Ascending aorta (tissue), 2 donors: ENCODE data around the gene SUSD6. TPM values are rescaled to one million over a fixed set of nuclear protein-coding genes. Genes with fewer than 3 reads are reported as not detected.
"Not testable (repeated sequence)": the region's sequence is repeated elsewhere in the genome, so short reads cannot be mapped to it uniquely, and the experiment has no call there.

Source experiments
- DNase-seq, 2 donors: peaks; one replicate each; pipeline ENCODE4 v3.0.0-alpha.2; 2019; ENCODE audit warnings: low spot score in 2 of 2
- H3K27ac ChIP-seq, 2 donors: fragments of 200-600 bp; sonication (generic); one replicate each; pipeline ENCODE4 v1.5.1; 2016 to 2017; ENCODE audit warnings: mild to moderate bottlenecking in 1 of 2
- H3K27me3 ChIP-seq: fragments of 200-600 bp; sonication (generic); one replicate; pipeline ENCODE4 v1.5.1; 2017
- H3K36me3 ChIP-seq, 2 donors: fragments of 200-600 bp; sonication (generic); one replicate each; pipeline ENCODE4 v1.5.1; 2016
- H3K4me1 ChIP-seq, 2 donors: fragments of 200-600 bp; sonication (generic); one replicate each; pipeline ENCODE4 v1.5.1; 2016 to 2017; ENCODE audit warnings: mild to moderate bottlenecking in 1 of 2
- H3K4me3 ChIP-seq, 2 donors: fragments of 200-600 bp; sonication (generic); one replicate each; pipeline ENCODE4 v1.5.1; 2016 to 2017; ENCODE audit warnings: mild to moderate bottlenecking in 1 of 2
- H3K9me3 ChIP-seq, 2 donors: fragments of 200-600 bp; sonication (generic); one replicate each; pipeline ENCODE4 v1.5.1; 2016
- intact Hi-C: fragments of 100-400 bp; cut with DNase I; formaldehyde crosslinking; loops from one replicate; pipeline ENCODE4 v1.15.1; 2023
- total RNA-seq: library from RNA; depleted of rRNA; stranded (reverse); fragments of >200 nt; gene quantifications from one replicate; pipeline ENCODE4 v1.1.0, GENCODE V29; 2016
- TF ChIP-seq, protein P1 (sequence below), 3 experiments: fragments of 200-600 bp in 2 of 3; fragments of 450-650 bp in 1 of 3; sonication (generic) in 2 of 3; IDR thresholded peaks; one replicate each; pipeline ENCODE4 v1.5.1; 2016 to 2019; ENCODE audit warnings: antibody characterized with exemption in 3 of 3, mild to moderate bottlenecking in 1 of 3, moderate library complexity in 1 of 3

The SUSD6 gene
- total RNA-seq, 1 donor from 2014 or later: 23.3 TPM

GRCh38 chr14:69637503-69638031 lies 26.2 kb downstream of the SUSD6 start:
- TF ChIP-seq, protein P1, sequence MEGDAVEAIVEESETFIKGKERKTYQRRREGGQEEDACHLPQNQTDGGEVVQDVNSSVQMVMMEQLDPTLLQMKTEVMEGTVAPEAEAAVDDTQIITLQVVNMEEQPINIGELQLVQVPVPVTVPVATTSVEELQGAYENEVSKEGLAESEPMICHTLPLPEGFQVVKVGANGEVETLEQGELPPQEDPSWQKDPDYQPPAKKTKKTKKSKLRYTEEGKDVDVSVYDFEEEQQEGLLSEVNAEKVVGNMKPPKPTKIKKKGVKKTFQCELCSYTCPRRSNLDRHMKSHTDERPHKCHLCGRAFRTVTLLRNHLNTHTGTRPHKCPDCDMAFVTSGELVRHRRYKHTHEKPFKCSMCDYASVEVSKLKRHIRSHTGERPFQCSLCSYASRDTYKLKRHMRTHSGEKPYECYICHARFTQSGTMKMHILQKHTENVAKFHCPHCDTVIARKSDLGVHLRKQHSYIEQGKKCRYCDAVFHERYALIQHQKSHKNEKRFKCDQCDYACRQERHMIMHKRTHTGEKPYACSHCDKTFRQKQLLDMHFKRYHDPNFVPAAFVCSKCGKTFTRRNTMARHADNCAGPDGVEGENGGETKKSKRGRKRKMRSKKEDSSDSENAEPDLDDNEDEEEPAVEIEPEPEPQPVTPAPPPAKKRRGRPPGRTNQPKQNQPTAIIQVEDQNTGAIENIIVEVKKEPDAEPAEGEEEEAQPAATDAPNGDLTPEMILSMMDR (IDR thresholded peaks at IDR 0.05): no peak
- Histone ChIP-seq H3K36me3 (no peaks in the 10 kb centered on the region), H3K4me3 (no peak overlapping the region), H3K4me1 (peaks cover 25 to 63% of the 10 kb centered on the region in 2 donors), H3K27me3 (no peaks in the 10 kb centered on the region), H3K27ac (peak overlapping the region; percentile 81 to 87), H3K9me3 (no peaks in the 10 kb centered on the region)
- DNase-seq: no peak
- intact Hi-C loops: no loop called here

- Histone ChIP-seq H3K27ac (no peak overlapping the region), H3K4me1 (peaks cover 22 to 39% of the 10 kb centered on the region in 2 donors), H3K36me3 (no peaks in the 10 kb centered on the region), H3K27me3 (no peaks in the 10 kb centered on the region), H3K4me3 (no peak overlapping the region), H3K9me3 (no peaks in the 10 kb centered on the region)
- TF ChIP-seq, protein P1 (IDR thresholded peaks at IDR 0.05): no peak
- intact Hi-C loops: no loop called here
- DNase-seq: no peak
Observed at GRCh38 chr14:69640931-69641330, 29.5 kb downstream of the SUSD6 start.

DNA sequence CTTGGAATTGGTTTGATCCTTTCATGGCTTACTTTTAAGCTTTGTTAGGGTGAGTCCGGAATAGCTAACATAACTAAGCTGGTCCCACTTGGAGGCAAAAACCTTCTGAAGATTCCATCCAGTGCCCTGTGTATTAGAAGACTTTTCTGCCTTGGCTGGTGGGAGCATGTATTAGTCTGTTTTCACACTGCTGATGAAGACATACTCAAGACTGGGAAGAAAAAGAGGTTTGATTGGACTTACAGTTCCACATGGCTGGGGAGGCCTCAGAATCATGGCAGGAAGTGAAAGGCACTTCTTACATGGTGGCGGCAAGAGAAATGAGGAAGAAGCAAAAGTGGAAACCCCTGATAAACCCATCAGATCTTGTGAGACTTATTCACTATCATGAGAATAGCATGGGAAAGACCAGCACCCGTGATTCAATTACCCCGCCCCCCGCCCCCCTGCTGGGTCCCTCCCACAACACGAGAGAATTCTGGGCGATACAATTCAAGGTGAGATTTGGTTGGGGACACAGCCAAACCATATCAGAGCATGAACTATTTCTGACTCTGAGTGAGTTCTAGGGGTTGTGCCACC lies 30.9 kb downstream of the SUSD6 start:
- H3K27me3 ChIP-seq, H3K4me3 ChIP-seq, intact Hi-C loops, H3K9me3 ChIP-seq, H3K36me3 ChIP-seq, DNase-seq, H3K27ac ChIP-seq: not testable (repeated sequence)
- peaks cover 12 to 26% of the 10 kb centered on the region in 2 donors for H3K4me1 ChIP-seq

DNA sequence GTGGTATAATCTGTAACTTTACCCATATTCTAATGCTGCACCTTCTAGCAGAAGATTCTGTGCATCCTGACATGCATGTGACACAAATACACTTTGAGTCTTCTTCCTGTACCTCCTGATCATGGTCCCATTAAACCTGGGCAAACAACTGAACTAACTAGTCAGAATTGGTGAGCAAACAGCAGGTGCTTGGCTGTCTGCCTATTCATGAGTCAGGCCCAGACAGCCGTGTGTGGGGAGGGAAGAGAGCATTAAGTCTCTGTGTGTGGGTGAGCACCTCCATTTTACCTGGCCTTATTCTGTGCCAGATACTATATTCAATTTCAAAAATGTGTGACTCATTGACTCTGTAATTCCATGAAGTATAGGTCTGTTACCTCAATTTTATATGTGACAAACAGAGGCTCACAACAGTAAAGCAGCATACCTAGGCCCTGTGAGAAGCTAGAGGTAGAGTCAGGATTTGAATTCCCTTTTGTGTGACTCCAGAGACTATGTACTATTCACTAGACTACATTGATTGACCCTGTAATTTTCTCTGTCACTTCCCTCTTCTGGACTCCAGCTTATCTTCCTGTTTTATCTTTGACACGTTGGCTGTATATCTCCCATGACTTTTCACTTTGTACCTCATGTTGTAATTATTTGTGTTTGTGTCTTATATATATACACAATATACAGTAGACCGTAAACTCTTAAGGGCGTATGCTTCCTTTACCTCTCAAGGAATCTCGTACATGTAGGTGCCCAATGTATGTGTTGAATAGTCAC lies 32.2 kb downstream of the SUSD6 start:
- Histone ChIP-seq H3K4me3 (no peak overlapping the region), H3K27me3 (no peaks in the 10 kb centered on the region), H3K9me3 (no peaks in the 10 kb centered on the region), H3K4me1 (peaks cover 7 to 24% of the 10 kb centered on the region in 2 donors), H3K36me3 (no peaks in the 10 kb centered on the region), H3K27ac (peak overlapping the region in 1 of 2 donors; percentile 26)
- peak in 1 of 2 donors; percentile 28 for DNase-seq
- intact Hi-C loops: no loop called here
- TF ChIP-seq, protein P1 (IDR thresholded peaks at IDR 0.05): no peak

DNA sequence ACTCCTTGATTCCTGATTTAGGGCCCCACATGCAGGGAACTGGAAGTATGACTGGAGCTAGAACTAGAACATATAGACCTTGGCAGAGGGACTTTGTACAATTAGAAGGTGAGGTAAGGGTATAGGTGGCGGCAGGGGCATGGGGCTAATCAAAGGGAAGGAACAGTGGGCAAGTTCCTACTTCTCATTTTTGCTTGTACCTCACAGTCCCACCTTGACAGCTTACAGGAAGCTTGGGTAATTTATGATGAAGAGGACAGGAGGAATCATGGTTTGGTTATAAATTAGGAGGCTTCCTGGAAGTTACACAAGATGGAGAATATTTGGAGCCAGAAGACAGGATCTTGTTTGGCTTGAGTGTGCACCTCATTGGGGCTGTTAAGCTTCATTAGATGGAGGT lies 33.4 kb downstream of the SUSD6 start:
- H3K27me3 ChIP-seq: no peaks in the 10 kb centered on the region
- peaks cover 16 to 34% of the 10 kb centered on the region in 2 donors for H3K4me1 ChIP-seq
- TF ChIP-seq, protein P1 (IDR thresholded peaks at IDR 0.05): no peak
- no peaks in the 10 kb centered on the region for H3K9me3 ChIP-seq
- intact Hi-C loops: no loop called here
- DNase-seq: no peak
- H3K4me3 ChIP-seq: no peak overlapping the region
- H3K27ac ChIP-seq: peak overlapping the region in 1 of 2 donors; percentile 26
- no peaks in the 10 kb centered on the region for H3K36me3 ChIP-seq

DNA sequence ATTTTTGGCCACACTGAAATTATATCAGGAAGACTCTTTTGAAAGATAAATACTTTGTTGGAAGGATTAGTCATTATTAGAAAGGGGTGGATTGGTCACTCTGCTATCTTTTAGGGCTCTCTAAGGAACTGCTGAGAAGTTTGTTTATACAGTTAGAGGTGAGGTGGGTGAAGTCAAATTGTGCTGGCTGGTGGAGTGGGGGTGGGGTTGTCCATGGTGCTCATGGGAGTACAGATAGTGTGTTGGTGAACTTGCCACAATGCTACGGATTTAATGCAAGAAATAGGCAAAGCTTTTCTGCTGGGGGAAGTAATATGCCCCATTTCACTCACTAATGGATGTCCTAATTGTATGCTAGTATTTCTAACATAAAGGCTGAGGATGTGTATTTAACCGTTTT lies 35.8 kb downstream of the SUSD6 start:
- no peak for DNase-seq
- no peaks in the 10 kb centered on the region for H3K27me3 ChIP-seq
- intact Hi-C loops: no loop called here
- H3K27ac ChIP-seq: peak overlapping the region; percentile 75
- H3K9me3 ChIP-seq: no peaks in the 10 kb centered on the region
- H3K4me3 ChIP-seq: no peak overlapping the region
- H3K4me1 ChIP-seq: peaks cover 25 to 56% of the 10 kb centered on the region in 2 donors
- H3K36me3 ChIP-seq: no peaks in the 10 kb centered on the region
- TF ChIP-seq, protein P1 (IDR thresholded peaks at IDR 0.05): no peak

- H3K9me3 ChIP-seq, H3K4me3 ChIP-seq, H3K27me3 ChIP-seq, DNase-seq, H3K36me3 ChIP-seq, intact Hi-C loops: not testable (repeated sequence)
- H3K4me1 ChIP-seq: peaks cover 28 to 60% of the 10 kb centered on the region in 2 donors
- H3K27ac ChIP-seq: peak overlapping the region; percentile 75
Observed at GRCh38 chr14:69647642-69648041, 36.2 kb downstream of the SUSD6 start.
